Cerebellar cortex (tissue), 1 donor: ENCODE data around the gene NRXN2.

Experiments
- DNase-seq: peaks from one replicate; pipeline ENCODE4 v3.0.0-alpha.2; 2015; ENCODE audit warnings: low spot score

Gene NRXN2

GRCh38 chr11:64649291-64649697 lies 73.7 kb downstream of the NRXN2 start:
- peak; percentile 77 for DNase-seq

- no peak for DNase-seq
These were observed 74.4 kb downstream of the NRXN2 start for GRCh38 chr11:64648551-64648950.

GRCh38 chr11:64647019-64647779 lies 75.8 kb downstream of the NRXN2 start:
- no peak for DNase-seq

GRCh38 chr11:64644647-64645275 lies 78.2 kb downstream of the NRXN2 start:
- DNase-seq: no peak

GRCh38 chr11:64643920-64644646 lies 78.9 kb downstream of the NRXN2 start:
- no peak for DNase-seq

GRCh38 chr11:64643256-64643881 lies 79.6 kb downstream of the NRXN2 start:
- DNase-seq: peak; percentile 84

GRCh38 chr11:64642871-64643255 lies 80.1 kb downstream of the NRXN2 start:
- DNase-seq: no peak

- no peak for DNase-seq
These were observed 80.6 kb downstream of the NRXN2 start for GRCh38 chr11:64642418-64642735.

- no peak for DNase-seq
These were observed 81.2 kb downstream of the NRXN2 start for GRCh38 chr11:64641596-64642417.

GRCh38 chr11:64639885-64640284 lies 83.1 kb downstream of the NRXN2 start:
- peak; percentile 61 for DNase-seq

- no peak for DNase-seq
These were observed 84.2 kb downstream of the NRXN2 start for GRCh38 chr11:64638829-64639228.

GRCh38 chr11:64638018-64638665 lies 84.9 kb downstream of the NRXN2 start:
- DNase-seq: no peak

- no peak for DNase-seq
These were observed 85.5 kb downstream of the NRXN2 start for GRCh38 chr11:64637334-64638017.

GRCh38 chr11:64633555-64634159 lies 89.3 kb downstream of the NRXN2 start:
- DNase-seq: no peak

- DNase-seq: no peak
These were observed 90.3 kb downstream of the NRXN2 start for GRCh38 chr11:64632654-64633053.

GRCh38 chr11:64632237-64632636 lies 90.8 kb downstream of the NRXN2 start:
- no peak for DNase-seq

GRCh38 chr11:64631675-64632074 lies 91.3 kb downstream of the NRXN2 start:
- DNase-seq: no peak

- DNase-seq: peak; percentile 54
These were observed 93.0 kb downstream of the NRXN2 start for GRCh38 chr11:64629796-64630562.

GRCh38 chr11:64629103-64629502 lies 93.9 kb downstream of the NRXN2 start:
- DNase-seq: no peak

GRCh38 chr11:64628596-64628995 lies 94.4 kb downstream of the NRXN2 start:
- DNase-seq: no peak
